Astrocyte (in vitro differentiated cells and primary cell): ENCODE results near the gene MDM2. TPM values are rescaled to one million over a fixed set of nuclear protein-coding genes. Genes with fewer than 3 reads are reported as not detected.

Experiments used
- DNase-seq: peaks from one replicate; pipeline ENCODE4 v3.0.0-alpha.2; 2010; ENCODE audit warnings: low read depth
- FAIRE-seq: peaks from 2 replicates; lab custom pipeline; 2011; peaks lifted over from hg19 to GRCh38; lab: Jason Lieb, UNC
- H2AFZ ChIP-seq: 2 replicates; pipeline ENCODE4 v1.6.0; 2012; ENCODE audit warnings: low read depth, low read length, inconsistent platforms
- H3K27ac ChIP-seq: 2 replicates; pipeline ENCODE4 v1.5.1; 2011; ENCODE audit warnings: low read depth, low read length, inconsistent platforms
- H3K27me3 ChIP-seq: 2 replicates; pipeline ENCODE4 v1.6.0; 2011; ENCODE audit warnings: low read length, inconsistent platforms; ENCODE audit not compliant: insufficient read depth
- H3K36me3 ChIP-seq: 2 replicates; pipeline ENCODE4 v1.5.1; 2011; ENCODE audit warnings: low read length, inconsistent platforms; ENCODE audit not compliant: insufficient read depth
- H3K4me1 ChIP-seq: 2 replicates; pipeline ENCODE4 v1.5.1; 2011; ENCODE audit warnings: low read length, inconsistent platforms; ENCODE audit not compliant: insufficient read depth
- H3K4me2 ChIP-seq: 2 replicates; pipeline ENCODE4 v1.6.0; 2012; ENCODE audit warnings: low read length, inconsistent platforms
- H3K4me3 ChIP-seq: 2 replicates; pipeline ENCODE4 v1.5.1; 2011; ENCODE audit warnings: low read depth, mild to moderate bottlenecking, low read length, inconsistent platforms; ENCODE audit not compliant: insufficient read depth
- H3K79me2 ChIP-seq: 2 replicates; pipeline ENCODE4 v1.6.0; 2012; ENCODE audit warnings: mild to moderate bottlenecking, low read length, inconsistent platforms; ENCODE audit not compliant: insufficient read depth
- H3K9ac ChIP-seq: 2 replicates; pipeline ENCODE4 v1.6.0; 2012; ENCODE audit warnings: mild to moderate bottlenecking, low read length, inconsistent platforms
- H3K9me3 ChIP-seq: 2 replicates; pipeline ENCODE4 v1.5.1; 2012; ENCODE audit warnings: low read depth, mild to moderate bottlenecking, low read length, inconsistent platforms; ENCODE audit not compliant: insufficient read depth
- H4K20me1 ChIP-seq: 2 replicates; pipeline ENCODE4 v1.6.0; 2012; ENCODE audit warnings: low read length, inconsistent platforms; ENCODE audit not compliant: insufficient read depth
- H3K27ac Mint-ChIP-seq: one replicate; pipeline ENCODE4 v1.8.0; 2021; ENCODE audit warnings: mild to moderate bottlenecking, mixed read lengths; ENCODE audit not compliant: unreplicated experiment
- H3K27me3 Mint-ChIP-seq: one replicate; pipeline ENCODE4 v1.8.0; 2021; ENCODE audit warnings: low read depth, mixed read lengths; ENCODE audit not compliant: unreplicated experiment
- H3K36me3 Mint-ChIP-seq: one replicate; pipeline ENCODE4 v1.8.0; 2021; ENCODE audit warnings: low read depth, mixed read lengths; ENCODE audit not compliant: unreplicated experiment
- H3K4me1 Mint-ChIP-seq: one replicate; pipeline ENCODE4 v1.8.0; 2021; ENCODE audit warnings: low read depth, mixed read lengths; ENCODE audit not compliant: unreplicated experiment
- H3K4me3 Mint-ChIP-seq: one replicate; pipeline ENCODE4 v1.8.0; 2021; ENCODE audit warnings: mild to moderate bottlenecking, moderate library complexity, mixed read lengths; ENCODE audit not compliant: unreplicated experiment
- H3K9me3 Mint-ChIP-seq: one replicate; pipeline ENCODE4 v1.8.0; 2021; ENCODE audit warnings: mild to moderate bottlenecking, mixed read lengths; ENCODE audit not compliant: unreplicated experiment
- CTCF ChIP-seq: IDR thresholded peaks from 2 replicates; pipeline ENCODE4 v1.5.1; 2011; ENCODE audit warnings: low read depth, mild to moderate bottlenecking, inconsistent platforms, low read length, moderate library complexity; ENCODE audit not compliant: insufficient read depth
- EZH2 ChIP-seq: IDR thresholded peaks from 2 replicates; pipeline ENCODE4 v1.6.1; 2012; ENCODE audit warnings: mild to moderate bottlenecking, low read length, inconsistent platforms; ENCODE audit not compliant: insufficient read depth
- total RNA-seq: library from RNA; stranded (reverse); gene quantifications from 2 replicates; pipeline ENCODE4 v1.2.1, GENCODE V29; 2021

MDM2 gene
- total RNA-seq, 1 donor from 2014 or later, result 828 TPM

- TF ChIP-seq EZH2 (no peak), CTCF (no peak)
- H3K4me2 ChIP-seq, result no peak overlapping the region
These were observed 3.9 kb upstream of the MDM2 start for GRCh38 chr12:68803948-68804656.

DNA sequence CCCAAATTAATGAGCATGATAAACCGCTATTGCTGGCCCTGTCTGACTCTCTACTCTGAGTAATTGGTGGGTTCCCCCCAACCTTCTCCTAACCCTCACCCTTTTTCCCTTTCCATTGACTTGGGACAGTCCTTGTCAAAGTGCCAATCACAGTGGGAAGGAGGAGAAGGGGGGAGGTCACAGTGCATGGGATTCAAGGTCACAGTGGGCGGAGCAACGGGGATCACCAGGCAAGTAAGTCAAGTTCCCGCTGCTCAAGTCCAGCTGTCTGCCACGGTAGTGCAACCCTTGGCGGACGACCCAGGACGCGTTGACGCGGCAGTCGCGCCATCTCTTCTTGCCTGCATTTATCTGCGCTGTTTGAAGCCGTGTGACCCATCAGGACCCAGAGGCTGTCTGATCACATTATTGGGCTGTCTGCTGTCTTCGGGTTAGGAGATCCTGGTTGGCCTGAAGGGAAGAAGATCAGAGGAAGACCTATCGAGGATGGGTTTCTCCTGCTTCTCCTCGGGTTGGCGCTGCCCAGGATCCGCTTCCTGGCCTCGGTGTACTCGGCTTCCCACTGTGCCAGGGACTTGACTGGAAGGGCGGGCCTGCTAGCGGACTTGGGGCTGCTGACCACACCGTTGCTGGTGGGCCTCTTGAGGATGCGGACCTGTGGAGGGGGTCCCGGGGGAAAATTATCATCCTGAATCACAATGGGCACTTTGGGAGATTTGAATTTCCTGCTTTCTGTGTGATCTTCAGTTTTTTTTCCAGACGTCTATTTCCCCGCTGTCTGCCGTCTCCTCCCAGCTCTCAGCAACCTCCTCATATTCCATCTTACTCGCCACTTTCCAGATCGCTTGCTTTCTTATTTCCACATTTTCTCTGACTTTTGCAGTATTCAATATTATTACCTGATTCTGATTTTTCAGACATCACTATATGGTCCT is 3.1 kb upstream of the MDM2 start:
- FAIRE-seq, result no peak
- peaks cover 11% of the 10 kb centered on the region for H3K4me1 Mint-ChIP-seq
- TF ChIP-seq EZH2 (no peak), CTCF (no peak)
- H3K4me1 ChIP-seq, result no peaks in the 10 kb centered on the region
- H3K79me2 ChIP-seq, result peaks cover 18% of the 10 kb centered on the region
- DNase-seq, result no peak
- H3K27ac Mint-ChIP-seq, result peak overlapping the region; percentile 30
- no peaks in the 10 kb centered on the region for H3K9me3 ChIP-seq
- no peak overlapping the region for H3K4me3 ChIP-seq
- H3K27me3 ChIP-seq, result no peaks in the 10 kb centered on the region
- H3K36me3 ChIP-seq, result peaks cover 7% of the 10 kb centered on the region
- H3K4me3 Mint-ChIP-seq, result no peak overlapping the region
- H3K36me3 Mint-ChIP-seq, result peaks cover 2% of the 10 kb centered on the region
- no peak overlapping the region for H2AFZ ChIP-seq
- no peaks in the 10 kb centered on the region for H3K27me3 Mint-ChIP-seq
- H3K9ac ChIP-seq, result no peak overlapping the region
- H3K4me2 ChIP-seq, result no peak overlapping the region
- H3K27ac ChIP-seq, result no peak overlapping the region
- peaks cover 4% of the 10 kb centered on the region for H4K20me1 ChIP-seq
- no peaks in the 10 kb centered on the region for H3K9me3 Mint-ChIP-seq

More at GRCh38 chr12:68803948-68804656, 3.9 kb upstream of the MDM2 start:
- Histone ChIP-seq H3K4me1 (no peaks in the 10 kb centered on the region), H3K27ac (no peak overlapping the region), H3K36me3 (no peaks in the 10 kb centered on the region), H4K20me1 (no peaks in the 10 kb centered on the region), H3K9me3 (no peaks in the 10 kb centered on the region), H3K27me3 (no peaks in the 10 kb centered on the region), H3K79me2 (peaks cover 10% of the 10 kb centered on the region), H3K9ac (no peak overlapping the region), H2AFZ (no peak overlapping the region), H3K4me3 (no peak overlapping the region)
- DNase-seq, result no peak
- peaks cover 11% of the 10 kb centered on the region for H3K4me1 Mint-ChIP-seq
- H3K9me3 Mint-ChIP-seq, result peaks cover 1% of the 10 kb centered on the region
- H3K4me3 Mint-ChIP-seq, result no peak overlapping the region
- no peak overlapping the region for H3K27ac Mint-ChIP-seq
- H3K27me3 Mint-ChIP-seq, result no peaks in the 10 kb centered on the region
- no peaks in the 10 kb centered on the region for H3K36me3 Mint-ChIP-seq
- no peak for FAIRE-seq
